ENCODE data around the gene MRPL1. TPM values are rescaled to one million over a fixed set of nuclear protein-coding genes. Genes with fewer than 3 reads are reported as not detected.
"Not testable (repeated sequence)": the region's sequence is repeated elsewhere in the genome, so short reads cannot be mapped to it uniquely, and the experiment has no call there.

MRPL1 gene
- total RNA-seq, 1 donor = 15.5 TPM

- Histone ChIP-seq H3K27me3 (ENCODE audit: insufficient read depth, low read length) (no peaks in the 10 kb centered on the region), H3K9me3 (ENCODE audit: low read depth, low read length) (no peaks in the 10 kb centered on the region), H3K4me3 (ENCODE audit: low read length) (no peak overlapping the region), H3K4me1 (ENCODE audit: insufficient read depth, low read length) (no peaks in the 10 kb centered on the region)
These were observed 59.1 kb downstream of the MRPL1 start for GRCh38 chr4:77921701-77922100.

DNA sequence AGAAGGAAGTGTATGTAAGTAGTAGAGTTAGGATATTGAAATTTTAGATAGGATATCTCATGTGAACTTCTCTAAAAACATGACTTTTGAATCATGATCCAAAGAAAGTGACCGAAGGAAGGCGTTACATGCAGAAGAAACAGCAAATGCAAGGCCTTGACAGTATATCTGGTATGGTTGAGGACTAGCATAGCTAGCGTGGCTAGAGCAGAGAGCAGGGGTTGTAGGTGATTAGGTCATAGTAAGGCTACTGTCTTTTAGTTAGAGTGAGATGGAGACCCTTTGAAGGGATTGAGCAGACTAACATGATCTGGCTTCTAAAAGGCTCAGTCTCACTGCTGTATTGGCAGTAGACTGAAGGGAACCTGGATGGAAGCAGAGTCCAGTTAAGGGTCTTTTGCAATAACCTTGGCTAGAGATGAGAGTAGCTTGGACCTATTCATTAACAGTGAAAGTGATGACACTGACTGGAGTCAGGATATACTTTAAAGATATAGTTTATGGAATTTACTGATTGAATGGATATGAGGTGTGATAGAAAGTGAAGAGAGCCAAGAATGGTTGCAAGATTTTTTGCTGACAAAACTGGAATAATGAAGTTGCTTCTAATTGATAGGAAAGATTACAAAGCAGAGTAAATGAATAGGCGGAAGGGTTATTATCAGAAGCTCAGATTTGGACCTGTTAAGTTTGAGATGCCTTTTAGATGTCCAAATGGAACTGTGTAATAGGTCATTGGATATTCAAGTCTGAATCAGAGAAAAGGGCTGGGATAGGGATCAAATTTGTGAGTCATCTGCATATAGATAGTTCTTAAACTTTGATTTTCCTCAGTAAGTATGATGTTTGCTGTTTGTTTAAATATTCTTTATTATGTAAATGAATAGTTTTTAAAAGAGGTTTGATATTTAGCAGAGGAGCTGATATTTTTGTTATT lies 59.8 kb downstream of the MRPL1 start:
- no peaks in the 10 kb centered on the region for H3K4me1 ChIP-seq (ENCODE audit: insufficient read depth, low read length)
- no peaks in the 10 kb centered on the region for H3K9me3 ChIP-seq (ENCODE audit: low read depth, low read length)
- H3K4me3 ChIP-seq (ENCODE audit: low read length) = no peak overlapping the region
- H3K27me3 ChIP-seq (ENCODE audit: insufficient read depth, low read length) = no peaks in the 10 kb centered on the region

DNA sequence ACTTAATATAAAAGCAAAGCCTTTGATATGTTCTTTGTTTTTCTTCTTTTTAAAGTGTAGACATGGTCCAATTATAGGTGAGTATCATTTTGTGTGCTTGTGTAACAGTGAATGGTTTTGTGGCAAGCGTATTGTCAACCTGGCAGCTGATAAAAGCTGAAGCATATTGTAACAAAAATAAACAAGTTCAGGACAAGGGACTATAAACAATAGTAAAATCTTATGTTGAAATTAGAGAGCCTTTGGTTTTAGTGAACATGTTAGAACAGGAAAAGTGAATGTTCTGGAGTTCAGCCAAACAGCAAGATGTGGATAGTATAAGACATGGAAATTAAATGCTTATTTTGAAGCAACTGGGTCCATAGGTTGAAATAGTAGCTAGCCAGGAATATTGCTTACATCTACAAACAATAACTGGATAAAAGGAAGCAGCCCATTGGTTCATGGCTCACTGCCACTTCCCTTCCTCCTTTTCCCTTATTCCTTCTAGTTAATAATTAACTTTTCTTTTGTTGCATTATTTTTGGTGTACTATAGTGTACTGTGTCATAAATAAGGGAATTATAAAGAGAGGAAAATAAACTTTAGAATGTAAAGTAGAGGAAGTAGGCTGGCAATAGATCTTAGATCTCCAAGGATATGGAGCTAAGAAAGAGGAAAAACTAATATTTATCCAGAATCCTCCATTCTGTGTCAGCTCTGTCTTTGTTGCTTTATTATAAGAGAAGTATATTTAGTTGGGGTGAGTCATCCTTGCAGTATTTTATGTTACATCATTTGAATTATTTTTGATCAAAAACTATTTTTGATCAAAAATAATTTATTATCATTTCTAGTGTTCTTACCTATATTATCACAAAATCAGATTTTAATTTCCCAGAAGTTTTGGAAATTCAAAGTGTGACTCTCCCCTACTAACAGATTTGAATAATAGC lies 65.6 kb downstream of the MRPL1 start:
- H3K4me1 ChIP-seq (ENCODE audit: insufficient read depth, low read length) = no peaks in the 10 kb centered on the region
- no peaks in the 10 kb centered on the region for H3K27me3 ChIP-seq (ENCODE audit: insufficient read depth, low read length)
- H3K4me3 ChIP-seq (ENCODE audit: low read length) = no peak overlapping the region
- no peaks in the 10 kb centered on the region for H3K9me3 ChIP-seq (ENCODE audit: low read depth, low read length)

DNA sequence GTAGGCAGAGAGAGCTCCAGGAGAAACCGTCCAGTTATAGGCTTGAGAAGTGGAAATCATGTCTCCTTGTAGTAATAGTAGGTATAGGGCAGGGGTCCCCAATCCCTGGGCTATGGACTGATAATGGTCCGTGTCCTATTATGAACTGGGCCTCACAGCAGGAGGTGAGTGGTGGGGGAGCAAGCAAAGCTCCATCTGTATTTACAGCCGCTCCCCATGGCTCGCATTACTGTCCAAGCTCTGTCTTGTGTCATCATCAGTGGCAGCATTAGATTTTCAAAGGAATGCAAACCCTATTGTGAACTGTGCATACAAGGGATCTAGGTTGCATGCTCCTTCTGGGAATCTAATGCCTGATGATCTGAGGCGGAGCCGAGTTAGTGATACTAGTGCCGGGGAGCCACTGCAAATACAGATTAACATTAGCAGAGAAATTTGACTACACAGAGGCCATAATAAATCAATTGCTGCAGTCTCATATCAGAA lies 67.6 kb downstream of the MRPL1 start:
- Histone ChIP-seq H3K9me3 (ENCODE audit: low read depth, low read length) (no peaks in the 10 kb centered on the region), H3K4me1 (ENCODE audit: insufficient read depth, low read length) (no peaks in the 10 kb centered on the region), H3K4me3 (ENCODE audit: low read length) (no peak overlapping the region), H3K27me3 (ENCODE audit: insufficient read depth, low read length) (no peaks in the 10 kb centered on the region)

DNA sequence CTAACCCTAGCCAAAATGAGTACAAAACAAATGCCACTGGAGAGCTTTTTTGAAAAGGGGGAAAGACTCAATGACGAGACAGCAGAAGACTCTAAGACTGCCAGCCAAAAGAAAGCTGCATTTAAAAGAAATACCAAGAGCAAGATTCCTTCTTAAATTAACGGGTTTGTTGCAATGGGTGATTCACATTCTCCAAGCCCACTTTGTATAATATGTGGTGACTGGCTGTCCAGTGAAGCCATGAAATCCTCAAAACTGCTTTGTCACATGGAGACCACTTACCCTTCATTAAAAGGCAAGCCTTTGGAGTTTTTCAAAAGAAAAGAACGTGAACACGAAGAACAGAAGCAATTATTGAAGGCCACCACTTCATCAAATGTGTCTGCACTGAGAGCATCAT lies 68.2 kb downstream of the MRPL1 start:
- Histone ChIP-seq H3K4me3 (ENCODE audit: low read length) (no peak overlapping the region), H3K9me3 (ENCODE audit: low read depth, low read length) (no peaks in the 10 kb centered on the region), H3K27me3 (ENCODE audit: insufficient read depth, low read length) (no peaks in the 10 kb centered on the region), H3K4me1 (ENCODE audit: insufficient read depth, low read length) (no peaks in the 10 kb centered on the region)

DNA sequence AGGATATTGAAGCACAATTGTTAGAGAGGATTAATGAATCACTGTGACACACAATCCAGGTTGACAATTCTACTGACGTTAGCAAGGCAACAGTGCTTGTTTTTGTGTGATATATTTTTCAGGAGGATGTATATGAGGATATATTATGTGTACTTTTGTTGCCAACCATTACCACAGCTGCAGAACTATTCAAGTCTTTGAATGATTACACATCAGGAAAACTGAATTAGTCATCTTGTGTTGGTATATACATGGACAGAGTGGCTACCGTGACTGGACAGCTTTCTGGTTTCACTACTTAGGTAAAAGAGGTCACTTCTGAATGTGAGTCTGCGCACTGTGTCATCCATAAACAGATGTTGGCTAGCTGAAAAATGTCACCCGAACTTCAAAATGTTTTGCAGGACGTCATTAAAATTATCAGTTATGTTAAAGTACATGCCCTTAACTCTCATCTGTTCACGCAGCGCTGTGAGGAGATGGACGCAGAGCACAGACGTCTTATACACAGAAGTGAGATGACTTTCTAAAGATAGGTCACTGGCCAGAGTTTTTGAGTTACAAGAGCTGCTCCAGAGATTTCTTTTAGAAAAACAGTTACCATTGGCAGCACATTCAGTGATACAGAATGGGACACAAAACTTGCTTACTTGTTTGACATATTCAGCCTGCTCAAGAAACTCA lies 69.0 kb downstream of the MRPL1 start:
- H3K4me3 ChIP-seq (ENCODE audit: low read length) = no peak overlapping the region
- no peaks in the 10 kb centered on the region for H3K9me3 ChIP-seq (ENCODE audit: low read depth, low read length)
- no peaks in the 10 kb centered on the region for H3K27me3 ChIP-seq (ENCODE audit: insufficient read depth, low read length)
- H3K4me1 ChIP-seq (ENCODE audit: insufficient read depth, low read length) = no peaks in the 10 kb centered on the region

DNA sequence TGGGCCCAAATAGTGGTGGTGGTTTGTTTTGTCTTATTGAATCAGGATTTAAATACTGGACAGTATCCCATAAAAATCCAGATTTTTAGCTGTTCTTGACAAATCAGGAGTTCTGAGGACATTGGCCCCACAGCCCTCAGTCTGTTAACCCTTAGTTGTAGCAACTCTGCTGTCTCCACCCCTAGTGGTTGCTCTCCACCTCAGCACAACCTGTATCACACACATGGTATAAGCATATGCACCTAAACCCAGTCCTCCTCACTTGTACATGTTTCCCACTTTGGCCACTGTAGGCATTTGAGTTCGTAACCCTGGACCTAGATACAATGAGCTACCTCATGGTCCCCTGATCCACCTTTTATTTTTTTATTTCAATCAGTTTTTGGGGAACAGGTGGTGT lies 75.9 kb downstream of the MRPL1 start:
- no peaks in the 10 kb centered on the region for H3K4me1 ChIP-seq (ENCODE audit: insufficient read depth, low read length)
- H3K4me3 ChIP-seq (ENCODE audit: low read length) = no peak overlapping the region
- no peaks in the 10 kb centered on the region for H3K27me3 ChIP-seq (ENCODE audit: insufficient read depth, low read length)
- H3K9me3 ChIP-seq (ENCODE audit: low read depth, low read length) = no peaks in the 10 kb centered on the region

DNA sequence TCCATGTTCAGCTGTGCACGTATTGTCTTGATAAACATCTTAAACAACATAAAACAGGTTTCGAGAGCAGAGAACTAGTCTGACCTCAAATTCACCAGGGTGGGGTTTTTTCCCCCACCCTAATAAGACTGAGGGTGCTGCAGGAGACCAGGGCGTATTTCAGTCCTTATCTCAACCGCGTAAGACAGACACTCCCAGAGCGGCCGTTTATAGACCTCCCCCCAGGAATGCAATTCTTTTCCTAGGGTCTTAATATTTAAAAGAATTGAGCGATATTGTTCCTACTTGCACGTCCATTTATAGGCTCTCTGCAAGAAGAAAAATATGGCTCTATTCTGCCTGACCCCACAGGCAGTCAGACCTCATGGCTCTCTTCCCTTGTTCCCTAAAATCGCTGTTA lies 83.3 kb downstream of the MRPL1 start:
- H3K9me3 ChIP-seq (ENCODE audit: low read depth, low read length); H3K4me3 ChIP-seq (ENCODE audit: low read length); H3K27me3 ChIP-seq (ENCODE audit: insufficient read depth, low read length); H3K4me1 ChIP-seq (ENCODE audit: insufficient read depth, low read length): not testable (repeated sequence)

GRCh38 chr4:77950203-77950602 lies 87.6 kb downstream of the MRPL1 start:
- H3K27me3 ChIP-seq (ENCODE audit: insufficient read depth, low read length) = no peaks in the 10 kb centered on the region
- H3K4me3 ChIP-seq (ENCODE audit: low read length) = no peak overlapping the region
- no peaks in the 10 kb centered on the region for H3K4me1 ChIP-seq (ENCODE audit: insufficient read depth, low read length)
- H3K9me3 ChIP-seq (ENCODE audit: low read depth, low read length) = no peaks in the 10 kb centered on the region

- Histone ChIP-seq H3K4me1 (ENCODE audit: insufficient read depth, low read length) (no peaks in the 10 kb centered on the region), H3K9me3 (ENCODE audit: low read depth, low read length) (no peaks in the 10 kb centered on the region), H3K27me3 (ENCODE audit: insufficient read depth, low read length) (no peaks in the 10 kb centered on the region), H3K4me3 (ENCODE audit: low read length) (no peak overlapping the region)
These were observed 89.8 kb downstream of the MRPL1 start for GRCh38 chr4:77952457-77952856.

DNA sequence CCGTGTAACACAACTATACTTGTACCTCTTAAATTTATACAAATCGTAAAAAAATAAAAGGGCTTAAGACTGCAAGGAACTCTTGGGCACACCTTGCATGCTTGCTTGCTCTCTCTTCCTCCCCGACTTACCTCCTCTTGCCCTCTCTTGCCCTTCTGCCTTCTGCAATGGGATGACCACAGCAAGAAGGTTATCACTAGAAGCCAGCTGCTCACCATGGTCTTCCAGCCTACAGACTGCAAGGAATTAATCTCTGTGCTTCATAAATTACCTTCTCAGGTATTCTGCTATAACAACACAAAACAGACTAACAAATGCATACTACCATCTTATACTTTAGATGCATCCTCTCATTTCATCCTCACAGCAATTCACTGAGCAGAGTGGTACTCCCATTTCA lies 92.1 kb downstream of the MRPL1 start:
- H3K4me3 ChIP-seq (ENCODE audit: low read length) = no peak overlapping the region
- H3K4me1 ChIP-seq (ENCODE audit: insufficient read depth, low read length) = no peaks in the 10 kb centered on the region
- H3K27me3 ChIP-seq (ENCODE audit: insufficient read depth, low read length) = no peaks in the 10 kb centered on the region
- no peaks in the 10 kb centered on the region for H3K9me3 ChIP-seq (ENCODE audit: low read depth, low read length)

GRCh38 chr4:77956917-77957316 lies 94.3 kb downstream of the MRPL1 start:
- no peak overlapping the region for H3K4me3 ChIP-seq (ENCODE audit: low read length)
- no peaks in the 10 kb centered on the region for H3K27me3 ChIP-seq (ENCODE audit: insufficient read depth, low read length)
- H3K9me3 ChIP-seq (ENCODE audit: low read depth, low read length) = no peaks in the 10 kb centered on the region
- H3K4me1 ChIP-seq (ENCODE audit: insufficient read depth, low read length) = no peaks in the 10 kb centered on the region

DNA sequence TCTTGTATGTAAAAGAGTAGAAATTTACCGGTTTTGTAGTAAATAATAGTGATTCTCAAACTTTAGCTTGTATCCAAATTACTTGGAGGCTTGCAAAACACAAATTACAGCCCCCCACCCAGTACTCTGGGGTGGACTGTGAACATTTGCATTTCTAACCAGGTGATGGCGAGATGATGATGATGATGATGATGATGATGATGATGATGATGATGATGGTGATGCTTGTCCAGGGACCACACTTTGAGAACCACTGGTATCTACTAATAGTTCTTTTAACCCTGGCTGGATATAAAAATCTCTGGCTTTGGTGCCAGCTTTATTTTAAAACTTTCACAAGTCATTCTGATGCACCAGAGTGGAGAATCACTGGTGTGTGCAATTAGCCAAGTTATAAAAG lies 96.3 kb downstream of the MRPL1 start:
- Histone ChIP-seq H3K27me3 (ENCODE audit: insufficient read depth, low read length) (no peaks in the 10 kb centered on the region), H3K4me1 (ENCODE audit: insufficient read depth, low read length) (no peaks in the 10 kb centered on the region), H3K4me3 (ENCODE audit: low read length) (no peak overlapping the region), H3K9me3 (ENCODE audit: low read depth, low read length) (no peaks in the 10 kb centered on the region)

- no peaks in the 10 kb centered on the region for H3K9me3 ChIP-seq (ENCODE audit: low read depth, low read length)
- no peaks in the 10 kb centered on the region for H3K4me1 ChIP-seq (ENCODE audit: insufficient read depth, low read length)
- H3K27me3 ChIP-seq (ENCODE audit: insufficient read depth, low read length) = no peaks in the 10 kb centered on the region
- H3K4me3 ChIP-seq (ENCODE audit: low read length) = no peak overlapping the region
These were observed 97.1 kb downstream of the MRPL1 start for GRCh38 chr4:77959566-77960338.

Measured in mononuclear cell (primary cell).